HUES6 (cell line): ENCODE data around the gene LGALS12.
A peak's percentile ranks its signal among the peaks of the same experiment; 100 is the strongest.
"Not testable (repeated sequence)": the region's sequence is repeated elsewhere in the genome, so short reads cannot be mapped to it uniquely, and the experiment has no call there.

Source experiments
- H3K27ac ChIP-seq: 2 replicates; pipeline ENCODE4 v1.7.0; 2013; ENCODE audit warnings: low read depth, mild to moderate bottlenecking, low read length, inconsistent platforms
- H3K27me3 ChIP-seq: 2 replicates; pipeline ENCODE4 v1.6.1; 2013; ENCODE audit warnings: low read length; ENCODE audit not compliant: control insufficient read depth, insufficient read depth
- H3K36me3 ChIP-seq: 2 replicates; pipeline ENCODE4 v1.6.1; 2013; ENCODE audit warnings: low read length; ENCODE audit not compliant: control insufficient read depth, insufficient read depth
- H3K4me1 ChIP-seq: 2 replicates; pipeline ENCODE4 v1.6.1; 2013; ENCODE audit warnings: low read length; ENCODE audit not compliant: control insufficient read depth, insufficient read depth
- H3K4me3 ChIP-seq: 2 replicates; pipeline ENCODE4 v1.5.1; 2013; ENCODE audit warnings: low read depth, low read length
- H3K9ac ChIP-seq: one replicate; pipeline ENCODE4 v1.6.1; 2013; ENCODE audit warnings: mild to moderate bottlenecking, low read length
- H3K9me3 ChIP-seq: 2 replicates; pipeline ENCODE4 v1.6.1; 2013; ENCODE audit warnings: low read depth, low read length; ENCODE audit not compliant: control insufficient read depth, insufficient read depth

The LGALS12 gene

GRCh38 chr11:63532117-63532516, 26.2 kb downstream of the LGALS12 start:
- H3K27me3 ChIP-seq = no peaks in the 10 kb centered on the region
- H3K27ac ChIP-seq = peak overlapping the region; percentile 86
- H3K4me1 ChIP-seq = peaks cover 48% of the 10 kb centered on the region
- peak overlapping the region; percentile 68 for H3K9ac ChIP-seq
- peak overlapping the region; percentile 17; the same call in 1 of the 2 replicates for H3K4me3 ChIP-seq
- H3K36me3 ChIP-seq = no peaks in the 10 kb centered on the region
- no peaks in the 10 kb centered on the region for H3K9me3 ChIP-seq

- Histone ChIP-seq H3K9ac (peak overlapping the region; percentile 68), H3K27ac (peak overlapping the region; percentile 86), H3K4me1 (peaks cover 46% of the 10 kb centered on the region), H3K4me3 (peak overlapping the region; percentile 4; the same call in 1 of the 2 replicates), H3K27me3 (no peaks in the 10 kb centered on the region), H3K9me3 (no peaks in the 10 kb centered on the region), H3K36me3 (no peaks in the 10 kb centered on the region)
Observed at GRCh38 chr11:63532799-63533475, 27.1 kb downstream of the LGALS12 start.

- Histone ChIP-seq H3K9me3 (no peaks in the 10 kb centered on the region), H3K36me3 (no peaks in the 10 kb centered on the region), H3K4me1 (peaks cover 42% of the 10 kb centered on the region), H3K9ac (no peak overlapping the region), H3K27me3 (no peaks in the 10 kb centered on the region), H3K4me3 (no peak overlapping the region), H3K27ac (no peak overlapping the region; the same call in 1 of the 2 replicates)
Observed at GRCh38 chr11:63534076-63534475, 28.2 kb downstream of the LGALS12 start.

- Histone ChIP-seq H3K36me3 (no peaks in the 10 kb centered on the region), H3K27me3 (no peaks in the 10 kb centered on the region), H3K9me3 (no peaks in the 10 kb centered on the region), H3K4me3 (no peak overlapping the region), H3K27ac (no peak overlapping the region), H3K4me1 (peaks cover 35% of the 10 kb centered on the region), H3K9ac (no peak overlapping the region)
Observed at GRCh38 chr11:63534895-63535461, 29.1 kb downstream of the LGALS12 start.

- H3K27me3 ChIP-seq = no peaks in the 10 kb centered on the region
- H3K27ac ChIP-seq = no peak overlapping the region
- H3K9me3 ChIP-seq = no peaks in the 10 kb centered on the region
- H3K4me3 ChIP-seq = no peak overlapping the region
- H3K4me1 ChIP-seq = peaks cover 32% of the 10 kb centered on the region
- H3K36me3 ChIP-seq = no peaks in the 10 kb centered on the region
- no peak overlapping the region for H3K9ac ChIP-seq
Observed at GRCh38 chr11:63535734-63536133, 29.9 kb downstream of the LGALS12 start.

GRCh38 chr11:63536669-63537292, 30.9 kb downstream of the LGALS12 start, which contains the start of gene PLAAT4:
Gene PLAAT4 (plus strand): TSS chr11:63536808. CDS start chr11:63536869, 61 bp downstream.
- no peaks in the 10 kb centered on the region for H3K9me3 ChIP-seq
- peaks cover 26% of the 10 kb centered on the region for H3K4me1 ChIP-seq
- no peak within 1 kb of the TSS for H3K4me3 ChIP-seq
- H3K36me3 ChIP-seq = no peaks in the 10 kb centered on the region
- no peak within 1 kb of the TSS for H3K9ac ChIP-seq
- H3K27me3 ChIP-seq = no peaks in the 10 kb centered on the region
- no peak within 1 kb of the TSS for H3K27ac ChIP-seq

- Histone ChIP-seq H3K9me3 (no peaks in the 10 kb centered on the region), H3K4me1 (peaks cover 20% of the 10 kb centered on the region), H3K27me3 (no peaks in the 10 kb centered on the region), H3K36me3 (no peaks in the 10 kb centered on the region), H3K27ac (no peak overlapping the region), H3K4me3 (no peak overlapping the region), H3K9ac (no peak overlapping the region)
Observed at GRCh38 chr11:63537293-63538101, 31.6 kb downstream of the LGALS12 start.

- not testable (repeated sequence) for H3K9ac ChIP-seq, H3K27ac ChIP-seq, H3K4me3 ChIP-seq, H3K27me3 ChIP-seq, H3K9me3 ChIP-seq, H3K4me1 ChIP-seq, H3K36me3 ChIP-seq
Observed at GRCh38 chr11:63542506-63542905, 36.6 kb downstream of the LGALS12 start.

- no peaks in the 10 kb centered on the region for H3K27me3 ChIP-seq
- no peaks in the 10 kb centered on the region for H3K36me3 ChIP-seq
- H3K27ac ChIP-seq = no peak overlapping the region
- H3K4me1 ChIP-seq = no peaks in the 10 kb centered on the region; the same call in 1 of the 2 replicates
- no peak overlapping the region for H3K9ac ChIP-seq
- H3K4me3 ChIP-seq = no peak overlapping the region
- no peaks in the 10 kb centered on the region for H3K9me3 ChIP-seq
Observed at GRCh38 chr11:63543711-63544110, 37.8 kb downstream of the LGALS12 start.

GRCh38 chr11:63547061-63547460, 41.2 kb downstream of the LGALS12 start:
- Histone ChIP-seq H3K9ac (no peak overlapping the region), H3K9me3 (no peaks in the 10 kb centered on the region), H3K27me3 (no peaks in the 10 kb centered on the region), H3K36me3 (no peaks in the 10 kb centered on the region), H3K4me3 (no peak overlapping the region), H3K27ac (no peak overlapping the region), H3K4me1 (no peaks in the 10 kb centered on the region; the same call in 1 of the 2 replicates)
